Measurements from ENCODE around the gene SORCS3.

SORCS3 gene

GRCh38 chr10:104931612-104932134 lies 290.6 kb downstream of the SORCS3 start:
- DNase-seq (ENCODE audit: insufficient read length, low spot score) (no peak), FAIRE-seq (no peak)
- no peak for TF ChIP-seq CTCF (IDR thresholded peaks at IDR 0.05; ENCODE audit: insufficient read depth, missing control alignments)

GRCh38 chr10:104935656-104936055 lies 294.6 kb downstream of the SORCS3 start:
- FAIRE-seq = no peak
- no peak for TF ChIP-seq CTCF (IDR thresholded peaks at IDR 0.05; ENCODE audit: insufficient read depth, missing control alignments)
- no peak for DNase-seq (ENCODE audit: insufficient read length, low spot score)

- no peak for FAIRE-seq
- TF ChIP-seq CTCF (IDR thresholded peaks at IDR 0.05; ENCODE audit: insufficient read depth, missing control alignments) = no peak
- DNase-seq (ENCODE audit: insufficient read length, low spot score) = no peak
Measured at GRCh38 chr10:104937567-104937966, 296.5 kb downstream of the SORCS3 start.

DNA sequence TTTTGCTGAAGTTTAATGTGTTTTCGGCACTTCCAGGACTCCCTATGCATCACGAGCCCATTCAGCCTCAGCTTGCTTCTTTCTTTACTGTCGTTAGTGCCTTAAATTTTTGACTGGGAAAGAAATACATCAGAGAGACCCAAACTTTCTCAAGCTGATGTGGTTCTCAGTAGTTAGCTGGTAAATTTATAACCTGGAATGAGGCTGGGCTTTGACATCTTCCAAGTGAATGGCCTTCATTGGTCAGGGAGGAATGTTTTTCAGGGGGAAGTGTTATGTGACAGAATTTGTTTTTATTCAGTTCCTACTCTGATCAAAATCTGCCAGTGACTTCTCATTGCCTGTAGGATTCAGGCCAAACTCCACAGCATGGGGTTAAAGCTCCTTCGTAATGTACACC lies 296.9 kb downstream of the SORCS3 start:
- FAIRE-seq (no peak), DNase-seq (ENCODE audit: insufficient read length, low spot score) (no peak)
- TF ChIP-seq CTCF (IDR thresholded peaks at IDR 0.05; ENCODE audit: insufficient read depth, missing control alignments) = no peak

- FAIRE-seq = no peak
- no peak for DNase-seq (ENCODE audit: insufficient read length, low spot score)
- TF ChIP-seq CTCF (IDR thresholded peaks at IDR 0.05; ENCODE audit: insufficient read depth, missing control alignments) = no peak
Measured at GRCh38 chr10:104941662-104942061, 300.6 kb downstream of the SORCS3 start.

DNA sequence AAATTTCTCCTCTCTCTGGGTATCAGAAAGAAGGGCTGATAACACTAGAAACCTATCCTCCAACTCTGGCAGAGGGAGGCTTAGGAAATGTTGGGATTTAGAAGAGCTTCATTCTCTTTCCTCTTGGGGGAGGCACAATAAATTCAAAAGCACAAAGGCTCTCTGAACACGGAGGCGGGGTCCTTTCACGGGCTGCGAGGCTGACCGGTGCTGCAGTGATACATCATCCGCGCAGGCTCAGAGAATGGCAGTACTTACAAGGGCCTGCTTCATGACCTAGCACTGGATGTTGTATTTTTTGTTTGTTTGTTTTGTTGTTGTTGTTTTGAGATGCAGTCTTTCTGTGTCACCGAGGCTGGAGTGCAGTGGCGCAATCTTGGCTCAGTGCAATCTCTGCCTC lies 306.2 kb downstream of the SORCS3 start:
- no peak for TF ChIP-seq CTCF (IDR thresholded peaks at IDR 0.05; ENCODE audit: insufficient read depth, missing control alignments)
- DNase-seq (ENCODE audit: insufficient read length, low spot score) (no peak), FAIRE-seq (no peak)

GRCh38 chr10:104957178-104957841 lies 316.2 kb downstream of the SORCS3 start:
- DNase-seq (ENCODE audit: insufficient read length, low spot score) = no peak

More at GRCh38 chr10:104957178-104957841, 316.2 kb downstream of the SORCS3 start:
- TF ChIP-seq CTCF (IDR thresholded peaks at IDR 0.05; ENCODE audit: insufficient read depth, missing control alignments) = no peak
- no peak for FAIRE-seq

Data from D721Med (cell line).